Inflammatory macrophage treated with lipopolysaccharide for 1 hour (primary cell): Measurements from ENCODE around the gene TACC2.

ENCODE experiments used
- DNase-seq, 2 donors: peaks; one replicate each; pipeline ENCODE4 v3.0.0-alpha.2; 2020 to 2022

TACC2 gene

GRCh38 chr10:122033224-122033926, 44.4 kb downstream of the TACC2 start:
- DNase-seq: no peak

GRCh38 chr10:122034149-122034756, 45.3 kb downstream of the TACC2 start:
- DNase-seq: no peak

GRCh38 chr10:122040786-122041185, 51.8 kb downstream of the TACC2 start:
- no peak for DNase-seq

GRCh38 chr10:122042836-122043235, 53.9 kb downstream of the TACC2 start:
- DNase-seq: no peak

- DNase-seq: no peak
Observed at GRCh38 chr10:122044045-122044661, 55.2 kb downstream of the TACC2 start.

- DNase-seq: no peak
Observed at GRCh38 chr10:122044713-122045112, 55.8 kb downstream of the TACC2 start.

GRCh38 chr10:122045212-122045611, 56.2 kb downstream of the TACC2 start:
- DNase-seq: no peak

- no peak for DNase-seq
Observed at GRCh38 chr10:122047560-122047959, 58.6 kb downstream of the TACC2 start.

GRCh38 chr10:122049076-122049475, 60.1 kb downstream of the TACC2 start:
- no peak for DNase-seq

GRCh38 chr10:122050311-122050710, 61.3 kb downstream of the TACC2 start:
- DNase-seq: no peak

- no peak for DNase-seq
Observed at GRCh38 chr10:122050811-122051210, 61.8 kb downstream of the TACC2 start.

- DNase-seq: peak in 1 of 2 donors; percentile 17
Observed at GRCh38 chr10:122051609-122052385, 62.8 kb downstream of the TACC2 start.

GRCh38 chr10:122052701-122053100, 63.7 kb downstream of the TACC2 start:
- DNase-seq: no peak

GRCh38 chr10:122053314-122053713, 64.4 kb downstream of the TACC2 start:
- no peak for DNase-seq

- no peak for DNase-seq
Observed at GRCh38 chr10:122054048-122055025, 65.4 kb downstream of the TACC2 start.

GRCh38 chr10:122055252-122055651, 66.3 kb downstream of the TACC2 start:
- no peak for DNase-seq

- no peak for DNase-seq
Observed at GRCh38 chr10:122056431-122057094, 67.6 kb downstream of the TACC2 start.

- DNase-seq: no peak
Observed at GRCh38 chr10:122057841-122058413, 69.0 kb downstream of the TACC2 start.

GRCh38 chr10:122060250-122060649, 71.3 kb downstream of the TACC2 start:
- no peak for DNase-seq

- DNase-seq: peak; percentile 34 to 67
Observed at GRCh38 chr10:122062831-122063674, 74.1 kb downstream of the TACC2 start.
